B cell (primary cell): ENCODE measurements around the gene TDG. TPM values are rescaled to one million over a fixed set of nuclear protein-coding genes. Genes with fewer than 3 reads are reported as not detected.

Source experiments
- ATAC-seq: fragments of 200-7000 bp; cut with Tn5 transposase; one replicate; pipeline ENCODE4 v1.10.0; 2021; ENCODE audit warnings: low read depth, mild to moderate bottlenecking, moderate number of reproducible peaks, moderate library complexity
- CTCF ChIA-PET: fragments of 350-600 bp; sonication (Branson Sonifier 250); formaldehyde crosslinking; loops from one replicate; lab custom pipeline; 2021; ENCODE audit warnings: antibody characterized with exemption, inconsistent platforms; lab: Charles Lee
- POLR2A ChIA-PET: fragments of 350-600 bp; sonication (Branson Sonifier 250); formaldehyde crosslinking; loops from one replicate; lab custom pipeline; 2021; ENCODE audit warnings: antibody characterized with exemption; lab: Charles Lee
- DNase-seq: peaks from one replicate; pipeline ENCODE4 v3.0.0; 2013
- H2AFZ ChIP-seq: 2 replicates; pipeline ENCODE4 v1.6.1; 2012; ENCODE audit warnings: mild to moderate bottlenecking, low read depth, low read length; ENCODE audit not compliant: insufficient read depth, poor library complexity, severe bottlenecking
- H3K27ac ChIP-seq, 2 donors: 1 replicate in 1 of 2; 2 replicates in 1 of 2; pipeline ENCODE4 v1.5.1; 2012 to 2013; ENCODE audit warnings: low read length in 2 of 2, mild to moderate bottlenecking in 2 of 2, moderate library complexity in 1 of 2
- H3K27me3 ChIP-seq, 4 experiments: fragments of 200-600 bp in 1 of 4; sonication (generic) in 1 of 4; replicated peaks in 1 of 4; 1 replicate in 2 of 4; 2 replicates in 2 of 4; pipeline versions ENCODE4 v1.6.1 to v1.7.0; 2013 to 2016; ENCODE audit warnings: low read length in 3 of 4, mild to moderate bottlenecking in 2 of 4, mixed read lengths in 1 of 4, moderate library complexity in 1 of 4; ENCODE audit not compliant: insufficient read depth in 4 of 4, control insufficient read depth in 3 of 4; ENCODE audit errors: control extremely low read depth in 1 of 4
- H3K36me3 ChIP-seq, 2 experiments: replicated peaks in 1 of 2; 1 replicate in 1 of 2; 2 replicates in 1 of 2; pipeline versions ENCODE4 v1.6.1 to v1.7.1; 2013; ENCODE audit warnings: low read length in 1 of 2; ENCODE audit not compliant: insufficient read depth in 2 of 2, control insufficient read depth in 1 of 2; ENCODE audit errors: control extremely low read depth in 1 of 2, extremely low read depth in 1 of 2
- H3K4me1 ChIP-seq, 2 donors: fragments of 200-600 bp in 1 of 2; sonication (generic) in 1 of 2; 1 replicate in 1 of 2; 2 replicates in 1 of 2; pipeline versions ENCODE4 v1.5.1 to v1.6.1; 2013 to 2017; ENCODE audit warnings: low read length in 2 of 2; ENCODE audit not compliant: control insufficient read depth in 2 of 2, insufficient read depth in 2 of 2
- H3K4me2 ChIP-seq: replicated peaks from 2 replicates; pipeline ENCODE3; 2012; ENCODE audit warnings: mild to moderate bottlenecking, low read depth, low read length; ENCODE audit not compliant: poor library complexity, severe bottlenecking
- H3K4me3 ChIP-seq, 5 experiments: fragments of 200-600 bp in 1 of 5; sonication (generic) in 1 of 5; 1 replicate in 3 of 5; 2 replicates in 2 of 5; pipeline versions ENCODE4 v1.5.1 to v1.7.0; 2011 to 2016; ENCODE audit warnings: low read length in 4 of 5, mild to moderate bottlenecking in 4 of 5, low read depth in 2 of 5, control low read depth in 1 of 5, moderate library complexity in 1 of 5; ENCODE audit not compliant: insufficient read depth in 1 of 5; ENCODE audit errors: control extremely low read depth in 1 of 5, extremely low read depth in 1 of 5
- H3K79me2 ChIP-seq: fragments of 200-600 bp; sonication (generic); one replicate; pipeline ENCODE4 v1.6.0; 2016; ENCODE audit warnings: low read length; ENCODE audit not compliant: control insufficient read depth, insufficient read depth
- H3K9ac ChIP-seq: fragments of 200-600 bp; sonication (generic); 2 replicates; pipeline ENCODE4 v1.6.1; 2017; ENCODE audit warnings: mild to moderate bottlenecking, low read length, moderate library complexity
- H3K9me3 ChIP-seq, 3 donors: one replicate each; pipeline versions ENCODE4 v1.6.1 to v1.7.1; 2013; ENCODE audit warnings: low read length in 2 of 3; ENCODE audit not compliant: control insufficient read depth in 2 of 3, insufficient read depth in 1 of 3; ENCODE audit errors: control extremely low read depth in 1 of 3
- H4K20me1 ChIP-seq: 2 replicates; pipeline ENCODE4 v1.6.0; 2012; ENCODE audit warnings: mild to moderate bottlenecking, low read length; ENCODE audit not compliant: insufficient read depth, control insufficient read depth, poor library complexity, severe bottlenecking
- H3K27ac Mint-ChIP-seq: one replicate; pipeline ENCODE4 v1.8.0; 2021; ENCODE audit warnings: mixed read lengths
- H3K27me3 Mint-ChIP-seq: one replicate; pipeline ENCODE4 v1.8.0; 2021; ENCODE audit warnings: mixed read lengths
- H3K4me1 Mint-ChIP-seq: one replicate; pipeline ENCODE4 v1.8.0; 2021; ENCODE audit warnings: mixed read lengths
- H3K4me3 Mint-ChIP-seq: one replicate; pipeline ENCODE4 v1.8.0; 2021; ENCODE audit warnings: mixed read lengths
- H3K9me3 Mint-ChIP-seq: one replicate; pipeline ENCODE4 v1.8.0; 2022; ENCODE audit warnings: mixed read lengths; ENCODE audit not compliant: insufficient read depth
- EZH2 ChIP-seq: IDR thresholded peaks from 2 replicates; pipeline ENCODE4 v1.6.1; 2012; ENCODE audit warnings: borderline replicate concordance, low read depth, mild to moderate bottlenecking, moderate library complexity, low read length; ENCODE audit not compliant: insufficient read depth, poor library complexity, severe bottlenecking
- WGBS: methylation state at CpG from one replicate; pipeline ENCODE4 v1.1.5; 2013; ENCODE audit warnings: missing lambda C conversion rate; ENCODE audit not compliant: insufficient coverage; 5-methylcytosine and 5-hydroxymethylcytosine counted together
- intact Hi-C: fragments of 100-400 bp; cut with micrococcal nuclease; formaldehyde crosslinking; loops from one replicate; pipeline ENCODE4 v1.10.0; 2022
- polyA plus RNA-seq: library from polyadenylated mRNA; depleted of rRNA; stranded (reverse); fragments of >200 nt; gene quantifications from 2 replicates; pipeline ENCODE4 v1.2.3, GENCODE V29; 2012
- total RNA-seq, 2 donors: library from RNA; stranded (reverse); fragments of 120-200 nt in 1 of 2; gene quantifications; 1 replicate in 1 of 2; 2 replicates in 1 of 2; pipeline versions ENCODE4 v1.2.3 to v1.2.4, GENCODE V29; 2013 to 2022
- TF ChIP-seq, protein P1 (sequence below): fragments of 200-600 bp; IDR thresholded peaks from one replicate; pipeline ENCODE4 v1.8.0; 2022; ENCODE audit warnings: antibody characterized with exemption, mild to moderate bottlenecking

The TDG gene
- total and polyA plus RNA-seq, 2 donors (not counting 1 experiment from before 2014, with no cell fraction given) = 8.6 to 35.5 TPM

DNA sequence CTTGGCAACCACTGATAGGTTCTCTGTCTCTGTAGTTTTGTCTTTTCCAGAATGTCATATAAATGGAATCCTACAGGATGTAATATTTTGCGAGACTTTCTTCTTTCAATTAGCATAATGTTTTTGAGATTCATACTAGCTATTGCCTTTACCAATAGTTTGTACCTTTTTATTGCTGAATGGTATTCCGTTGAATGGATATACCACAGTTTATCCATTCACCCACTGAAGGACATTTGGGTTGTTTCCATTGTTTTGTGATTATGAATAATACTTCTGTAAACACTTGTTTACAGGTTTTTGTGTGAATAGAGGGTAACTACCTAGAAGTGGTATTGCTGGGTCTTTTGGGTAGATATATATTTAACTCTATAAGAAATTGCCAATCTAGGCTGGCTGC is 58.0 kb downstream of the TDG start:
- H3K4me2 ChIP-seq = no peak overlapping the region
- no peak overlapping the region for H3K4me3 Mint-ChIP-seq
- no peaks in the 10 kb centered on the region for H3K4me1 ChIP-seq
- no peaks in the 10 kb centered on the region for H3K4me1 Mint-ChIP-seq
- no peak overlapping the region for H3K4me3 ChIP-seq
- ChIA-PET CTCF (no interaction called here), POLR2A (no interaction called here)
- DNase-seq = no peak
- WGBS = no CpG with 5 or more reads among the region's 2 CpGs
- peaks cover 0 to 13% (median 4%) of the 10 kb centered on the region in 3 donors for H3K9me3 ChIP-seq
- no peak overlapping the region for H2AFZ ChIP-seq
- H3K36me3 ChIP-seq = no peaks in the 10 kb centered on the region
- H3K27ac Mint-ChIP-seq = no peak overlapping the region
- TF ChIP-seq, protein P1, sequence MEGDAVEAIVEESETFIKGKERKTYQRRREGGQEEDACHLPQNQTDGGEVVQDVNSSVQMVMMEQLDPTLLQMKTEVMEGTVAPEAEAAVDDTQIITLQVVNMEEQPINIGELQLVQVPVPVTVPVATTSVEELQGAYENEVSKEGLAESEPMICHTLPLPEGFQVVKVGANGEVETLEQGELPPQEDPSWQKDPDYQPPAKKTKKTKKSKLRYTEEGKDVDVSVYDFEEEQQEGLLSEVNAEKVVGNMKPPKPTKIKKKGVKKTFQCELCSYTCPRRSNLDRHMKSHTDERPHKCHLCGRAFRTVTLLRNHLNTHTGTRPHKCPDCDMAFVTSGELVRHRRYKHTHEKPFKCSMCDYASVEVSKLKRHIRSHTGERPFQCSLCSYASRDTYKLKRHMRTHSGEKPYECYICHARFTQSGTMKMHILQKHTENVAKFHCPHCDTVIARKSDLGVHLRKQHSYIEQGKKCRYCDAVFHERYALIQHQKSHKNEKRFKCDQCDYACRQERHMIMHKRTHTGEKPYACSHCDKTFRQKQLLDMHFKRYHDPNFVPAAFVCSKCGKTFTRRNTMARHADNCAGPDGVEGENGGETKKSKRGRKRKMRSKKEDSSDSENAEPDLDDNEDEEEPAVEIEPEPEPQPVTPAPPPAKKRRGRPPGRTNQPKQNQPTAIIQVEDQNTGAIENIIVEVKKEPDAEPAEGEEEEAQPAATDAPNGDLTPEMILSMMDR = no peak
- TF ChIP-seq EZH2 = no peak
- no peaks in the 10 kb centered on the region for H3K79me2 ChIP-seq
- H3K9ac ChIP-seq = no peak overlapping the region
- no peak overlapping the region for H3K27ac ChIP-seq
- no peak for ATAC-seq
- no peaks in the 10 kb centered on the region for H4K20me1 ChIP-seq
- intact Hi-C loops = no loop called here
- H3K9me3 Mint-ChIP-seq = peaks cover 2% of the 10 kb centered on the region
- peaks cover 0 to 6% (median 0%) of the 10 kb centered on the region in 4 experiments for H3K27me3 ChIP-seq
- H3K27me3 Mint-ChIP-seq = peaks cover 29% of the 10 kb centered on the region

- WGBS = no CpG with 5 or more reads among the region's 6 CpGs
- CTCF ChIA-PET = no interaction called here
- ATAC-seq (no peak), DNase-seq (no peak)
- peaks cover 2% of the 10 kb centered on the region for H3K9me3 Mint-ChIP-seq
- Histone ChIP-seq H4K20me1 (no peaks in the 10 kb centered on the region), H3K36me3 (no peaks in the 10 kb centered on the region), H3K79me2 (no peaks in the 10 kb centered on the region), H3K4me3 (no peak overlapping the region), H2AFZ (no peak overlapping the region), H3K27me3 (peaks cover 0 to 6% (median 0%) of the 10 kb centered on the region in 4 experiments), H3K27ac (no peak overlapping the region), H3K9me3 (peaks cover 0 to 13% (median 4%) of the 10 kb centered on the region in 3 donors), H3K9ac (no peak overlapping the region), H3K4me2 (no peak overlapping the region), H3K4me1 (no peaks in the 10 kb centered on the region)
- H3K27me3 Mint-ChIP-seq = peaks cover 29% of the 10 kb centered on the region
- no peaks in the 10 kb centered on the region for H3K4me1 Mint-ChIP-seq
- no peak for TF ChIP-seq EZH2
- H3K4me3 Mint-ChIP-seq = no peak overlapping the region
- H3K27ac Mint-ChIP-seq = no peak overlapping the region
- POLR2A ChIA-PET = no interaction called here
- intact Hi-C loops = no loop called here
Measured at GRCh38 chr12:104024348-104024747, 58.7 kb downstream of the TDG start.
